Measurements from ENCODE around the gene RAP1A.

DNA sequence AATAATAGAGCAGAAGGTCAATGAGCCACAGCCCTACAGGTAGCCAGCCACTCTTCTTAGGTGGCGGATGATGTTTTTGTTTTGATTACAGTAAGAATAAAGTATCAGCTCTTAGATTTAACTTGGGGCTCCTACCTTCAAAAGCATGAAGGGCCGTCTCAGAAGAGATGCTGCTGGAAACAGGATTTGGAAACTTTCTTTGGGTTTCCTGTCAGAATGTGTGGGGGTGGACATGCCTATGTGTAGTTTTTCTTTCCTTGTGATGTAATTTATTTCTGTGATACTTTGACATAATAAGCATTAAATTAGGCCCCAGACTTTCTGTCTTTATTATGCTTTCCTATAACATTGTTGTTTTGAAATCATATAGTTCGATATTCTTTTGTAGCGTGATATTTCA lies 1.5 kb downstream of the RAP1A start:
- TF ChIP-seq GATA2 (IDR thresholded peaks at IDR 0.05; ENCODE audit: low read depth, low read length) (no peak), GATA3 (IDR thresholded peaks at IDR 0.05; ENCODE audit: low read depth, low read length) (no peak)
